Upper lobe of right lung (tissue), 1 donor: ENCODE results near the gene AMER2. TPM values are rescaled to one million over a fixed set of nuclear protein-coding genes. Genes with fewer than 3 reads are reported as not detected.

Experiments used
- ATAC-seq: fragments of 200-7000 bp; cut with Tn5 transposase; one replicate; pipeline ENCODE4 v1.9.1; 2020; ENCODE audit warnings: mild to moderate bottlenecking, moderate library complexity
- DNase-seq: peaks from one replicate; pipeline ENCODE4 v3.0.0-alpha.2; 2020
- H3K27ac ChIP-seq: fragments of 200-600 bp; one replicate; pipeline ENCODE4 v1.8.0; 2022
- H3K27me3 ChIP-seq: fragments of 200-600 bp; one replicate; pipeline ENCODE4 v1.8.0; 2022; ENCODE audit warnings: mild to moderate bottlenecking
- H3K36me3 ChIP-seq: fragments of 200-600 bp; one replicate; pipeline ENCODE4 v1.8.0; 2022
- H3K4me1 ChIP-seq: fragments of 200-600 bp; one replicate; pipeline ENCODE4 v1.8.0; 2022
- H3K4me3 ChIP-seq: fragments of 200-600 bp; one replicate; pipeline ENCODE4 v1.8.0; 2022; ENCODE audit warnings: mild to moderate bottlenecking
- H3K9me3 ChIP-seq: fragments of 200-600 bp; one replicate; pipeline ENCODE4 v1.8.0; 2022
- CTCF ChIP-seq: fragments of 200-600 bp; IDR thresholded peaks from one replicate; pipeline ENCODE4 v1.8.0; 2022; ENCODE audit warnings: antibody characterized with exemption
- intact Hi-C: fragments of 100-400 bp; cut with DNase I; formaldehyde crosslinking; loops from one replicate; pipeline ENCODE4 v1.11.0; 2022
- total RNA-seq: library from RNA; stranded (reverse); fragmentation: NEBNext Ultra II Directional; extraction: Animal tissue kit (Norgen Biotek cat#: 25700); gene quantifications from one replicate; pipeline ENCODE4 v1.2.1, GENCODE V29; 2021
- donor health status: DM: no; HTN: yes; CAD: no; lungs with severe emphysema.

Gene AMER2
- total RNA-seq, 1 donor from 2014 or later, result not detected

GRCh38 chr13:25177012-25177411, 4.9 kb upstream of the AMER2 start:
- no peak for DNase-seq

DNA sequence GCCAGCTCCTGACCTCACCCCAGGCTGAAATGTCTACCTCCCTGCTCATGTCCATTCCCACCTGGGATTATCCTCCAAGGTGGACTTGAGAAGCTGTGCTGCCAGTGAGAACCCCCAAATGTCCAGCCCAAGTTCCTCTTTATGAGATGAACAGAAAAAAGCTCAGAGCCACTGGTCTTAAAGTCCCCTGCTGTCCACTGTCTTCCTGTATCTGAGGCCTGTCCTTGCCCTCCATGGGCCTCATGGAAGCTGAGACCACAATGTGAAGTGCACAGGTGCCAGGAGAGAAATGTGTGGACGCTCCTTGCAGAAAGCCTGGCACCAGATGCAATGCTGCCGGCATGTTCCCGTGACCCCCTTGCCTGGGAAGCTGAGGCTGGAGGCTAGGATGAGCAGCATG, 3.3 kb upstream of the AMER2 start:
- ATAC-seq (no peak), DNase-seq (no peak)
- Histone ChIP-seq H3K9me3 (no peaks in the 10 kb centered on the region), H3K36me3 (no peaks in the 10 kb centered on the region), H3K4me3 (no peak overlapping the region), H3K27ac (no peak overlapping the region), H3K4me1 (peaks cover 3% of the 10 kb centered on the region), H3K27me3 (peaks cover 63% of the 10 kb centered on the region)
- intact Hi-C loops, result no loop called here
- no peak for TF ChIP-seq CTCF

More at GRCh38 chr13:25177012-25177411, 4.9 kb upstream of the AMER2 start:
- no peak overlapping the region for H3K4me3 ChIP-seq
- H3K4me1 ChIP-seq, result no peaks in the 10 kb centered on the region
- H3K27ac ChIP-seq, result no peak overlapping the region
- no peaks in the 10 kb centered on the region for H3K9me3 ChIP-seq
- intact Hi-C loops, result no loop called here
- no peak for ATAC-seq
- H3K36me3 ChIP-seq, result no peaks in the 10 kb centered on the region
- H3K27me3 ChIP-seq, result peaks cover 51% of the 10 kb centered on the region
- no peak for TF ChIP-seq CTCF

GRCh38 chr13:25175026-25175425, 2.9 kb upstream of the AMER2 start:
- DNase-seq (no peak), ATAC-seq (no peak)
- no peak overlapping the region for H3K27ac ChIP-seq
- intact Hi-C loops, result no loop called here
- H3K27me3 ChIP-seq, result peaks cover 67% of the 10 kb centered on the region
- no peaks in the 10 kb centered on the region for H3K36me3 ChIP-seq
- TF ChIP-seq CTCF, result no peak
- peaks cover 3% of the 10 kb centered on the region for H3K4me1 ChIP-seq
- H3K4me3 ChIP-seq, result no peak overlapping the region
- no peaks in the 10 kb centered on the region for H3K9me3 ChIP-seq

DNA sequence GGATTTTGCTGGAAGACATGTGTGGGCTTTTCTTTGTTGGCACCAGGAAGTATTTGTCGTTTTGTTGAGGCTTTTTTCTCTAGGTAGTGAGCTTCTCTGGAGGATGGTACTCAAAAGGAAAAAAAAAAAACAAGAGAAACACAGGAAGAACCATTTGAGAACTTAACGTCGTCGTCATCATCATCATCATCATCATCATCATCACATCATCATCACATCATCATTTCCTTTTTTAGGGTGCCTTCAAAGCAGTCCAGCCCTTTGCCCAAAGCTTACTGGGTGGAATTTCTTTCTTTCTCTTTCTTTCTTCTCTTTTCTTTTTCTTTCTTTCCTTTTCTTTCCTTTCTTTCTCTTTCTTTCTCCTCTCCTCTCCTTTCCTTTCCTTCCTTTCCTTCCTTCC, 2.2 kb upstream of the AMER2 start:
- no peaks in the 10 kb centered on the region for H3K9me3 ChIP-seq
- DNase-seq (no peak), ATAC-seq (no peak)
- TF ChIP-seq CTCF, result no peak
- H3K36me3 ChIP-seq, result no peaks in the 10 kb centered on the region
- H3K4me1 ChIP-seq, result peaks cover 3% of the 10 kb centered on the region
- intact Hi-C loops, result no loop called here
- H3K4me3 ChIP-seq, result no peak overlapping the region
- peaks cover 73% of the 10 kb centered on the region for H3K27me3 ChIP-seq
- no peak overlapping the region for H3K27ac ChIP-seq

DNA sequence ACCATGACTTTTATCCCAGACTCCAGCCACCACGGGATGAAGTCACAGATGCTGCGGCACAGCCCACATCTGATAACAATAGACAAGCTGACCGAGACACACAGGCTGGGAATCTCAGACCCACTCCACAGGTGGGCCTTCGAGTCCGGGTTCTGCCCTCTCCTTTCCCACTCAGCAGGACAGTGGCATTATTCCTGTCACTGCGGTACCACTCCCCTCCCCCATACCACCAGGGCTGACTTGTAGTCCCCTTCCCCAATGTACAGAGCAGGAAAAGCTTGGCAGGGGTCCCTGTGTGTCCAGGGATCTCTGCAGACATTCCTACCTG, 179 bp upstream of the AMER2 start:
- no peak overlapping the region for H3K4me3 ChIP-seq
- DNase-seq, result no peak
- H3K27me3 ChIP-seq, result peaks cover 72% of the 10 kb centered on the region
- no peak for ATAC-seq
- H3K9me3 ChIP-seq, result no peaks in the 10 kb centered on the region
- H3K4me1 ChIP-seq, result peaks cover 3% of the 10 kb centered on the region
- intact Hi-C loops, result no loop called here
- TF ChIP-seq CTCF, result no peak
- H3K36me3 ChIP-seq, result no peaks in the 10 kb centered on the region
- H3K27ac ChIP-seq, result no peak overlapping the region

DNA sequence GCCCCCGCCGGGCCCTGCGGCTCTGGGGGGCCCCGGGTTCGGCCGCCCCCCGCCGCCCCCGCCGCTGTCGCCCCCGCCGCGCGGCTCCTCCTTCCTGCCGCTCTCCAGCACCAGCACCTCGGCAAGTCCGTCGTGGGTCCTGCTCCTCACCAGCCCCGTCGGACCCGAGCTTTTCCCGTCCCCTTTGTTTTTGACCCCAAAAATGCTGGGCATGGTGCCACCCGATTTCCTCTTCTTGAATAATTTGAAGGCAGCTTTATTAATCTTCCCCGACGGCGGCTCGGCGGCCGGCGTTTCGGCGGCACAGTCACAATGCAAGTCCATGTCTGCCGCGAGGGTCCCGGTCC, 945 bp downstream of the AMER2 start:
- intact Hi-C loops, result no loop called here
- no peak for ATAC-seq
- H3K9me3 ChIP-seq, result no peaks in the 10 kb centered on the region
- peaks cover 68% of the 10 kb centered on the region for H3K27me3 ChIP-seq
- H3K4me1 ChIP-seq, result peaks cover 3% of the 10 kb centered on the region
- H3K27ac ChIP-seq, result no peak overlapping the region
- no peaks in the 10 kb centered on the region for H3K36me3 ChIP-seq
- H3K4me3 ChIP-seq, result peak overlapping the region; percentile 27
- TF ChIP-seq CTCF, result no peak
- no peak for DNase-seq
